SU-DHL-6 (cell line): ENCODE results near the gene MLLT10.

Experiments used
- H2AFZ ChIP-seq: fragments of 200-600 bp; sonication (generic); 2 replicates; pipeline ENCODE4 v1.6.1; 2014; ENCODE audit warnings: low read depth, mild to moderate bottlenecking, moderate library complexity, mixed read lengths, antibody characterized with exemption, low read length; ENCODE audit not compliant: severe bottlenecking
- H3F3A ChIP-seq: fragments of 200-600 bp; shearing (Covaris generic); 2 replicates; pipeline ENCODE4 v1.6.0; 2016; ENCODE audit warnings: antibody characterized with exemption, mild to moderate bottlenecking; ENCODE audit not compliant: insufficient read depth
- H3K27ac ChIP-seq: fragments of 200-600 bp; sonication (generic); 2 replicates; pipeline ENCODE4 v1.5.1; 2016; ENCODE audit warnings: low read depth, mild to moderate bottlenecking, low read length, moderate library complexity, mixed read lengths
- H3K27me3 ChIP-seq: fragments of 200-600 bp; sonication (generic), shearing (Covaris generic); 2 replicates; pipeline ENCODE4 v1.6.0; 2014; ENCODE audit warnings: mild to moderate bottlenecking, low read length
- H3K36me3 ChIP-seq: fragments of 200-600 bp; sonication (generic); 2 replicates; pipeline ENCODE4 v1.6.1; 2014; ENCODE audit warnings: mild to moderate bottlenecking, low read length, mixed read lengths
- H3K4me2 ChIP-seq: fragments of 300-600, 200-600 bp; shearing (Covaris generic), sonication (generic); 2 replicates; pipeline ENCODE4 v1.6.0; 2014; ENCODE audit warnings: low read length, low read depth, mild to moderate bottlenecking; ENCODE audit not compliant: poor library complexity, severe bottlenecking
- H3K4me3 ChIP-seq: fragments of 200-600 bp; sonication (generic); 2 replicates; pipeline ENCODE4 v1.5.1; 2014; ENCODE audit warnings: antibody characterized with exemption, low read length, mild to moderate bottlenecking, mixed read lengths; ENCODE audit not compliant: insufficient read depth, poor library complexity, severe bottlenecking
- H3K79me2 ChIP-seq: fragments of 200-600 bp; sonication (generic); 2 replicates; pipeline ENCODE4 v1.6.1; 2014; ENCODE audit warnings: mild to moderate bottlenecking, low read length, moderate library complexity; ENCODE audit not compliant: insufficient read depth
- H3K9ac ChIP-seq: fragments of 200-600 bp; sonication (generic); 2 replicates; pipeline ENCODE4 v1.7.0; 2014; ENCODE audit warnings: mild to moderate bottlenecking, low read length
- H3K9me2 ChIP-seq: fragments of 200-600 bp; sonication (generic); replicated peaks from 2 replicates; pipeline ENCODE4 v1.6.1; 2014; ENCODE audit warnings: low read length; ENCODE audit not compliant: insufficient read depth
- H3K9me3 ChIP-seq: fragments of 200-600 bp; sonication (generic); 2 replicates; pipeline ENCODE4 v1.6.1; 2014; ENCODE audit warnings: low read length, mixed read lengths; ENCODE audit not compliant: insufficient read depth
- H4K20me1 ChIP-seq: fragments of 200-600 bp; sonication (generic); 2 replicates; pipeline ENCODE4 v1.6.1; 2014; ENCODE audit warnings: low read depth, mild to moderate bottlenecking, antibody characterized with exemption, low read length, moderate library complexity, mixed read lengths
- EZH2phosphoT487 ChIP-seq: fragments of 200-600 bp; sonication (generic), shearing (Covaris generic); conservative IDR thresholded peaks from 2 replicates; pipeline ENCODE4 v1.6.1; 2018; ENCODE audit warnings: mild to moderate bottlenecking, antibody characterized with exemption, low read length, moderate library complexity, mixed read lengths
- TF ChIP-seq, protein P1 (sequence below): fragments of 200-600 bp; sonication (generic); IDR thresholded peaks from one replicate; pipeline ENCODE4 v1.5.1; 2017; ENCODE audit warnings: antibody characterized with exemption, mild to moderate bottlenecking, low read length, moderate library complexity; ENCODE audit not compliant: insufficient read depth, poor library complexity, severe bottlenecking

The MLLT10 gene

GRCh38 chr10:21661935-21662334 lies 127.9 kb downstream of the MLLT10 start:
- Histone ChIP-seq H3K9me2 (no peaks in the 10 kb centered on the region), H3F3A (peaks cover 8% of the 10 kb centered on the region; the same call in 1 of the 2 replicates), H3K4me2 (no peak overlapping the region), H3K9ac (no peak overlapping the region), H3K27ac (no peak overlapping the region), H3K79me2 (peaks cover 24% of the 10 kb centered on the region), H3K36me3 (peaks cover 3% of the 10 kb centered on the region; the same call in 1 of the 2 replicates), H2AFZ (no peak overlapping the region), H4K20me1 (0 out of 2 replicates have a peak, but pooled peaks cover 7% of the 10 kb centered on the region), H3K27me3 (no peaks in the 10 kb centered on the region), H3K4me3 (no peak overlapping the region), H3K9me3 (no peaks in the 10 kb centered on the region)
- TF ChIP-seq, protein P1, sequence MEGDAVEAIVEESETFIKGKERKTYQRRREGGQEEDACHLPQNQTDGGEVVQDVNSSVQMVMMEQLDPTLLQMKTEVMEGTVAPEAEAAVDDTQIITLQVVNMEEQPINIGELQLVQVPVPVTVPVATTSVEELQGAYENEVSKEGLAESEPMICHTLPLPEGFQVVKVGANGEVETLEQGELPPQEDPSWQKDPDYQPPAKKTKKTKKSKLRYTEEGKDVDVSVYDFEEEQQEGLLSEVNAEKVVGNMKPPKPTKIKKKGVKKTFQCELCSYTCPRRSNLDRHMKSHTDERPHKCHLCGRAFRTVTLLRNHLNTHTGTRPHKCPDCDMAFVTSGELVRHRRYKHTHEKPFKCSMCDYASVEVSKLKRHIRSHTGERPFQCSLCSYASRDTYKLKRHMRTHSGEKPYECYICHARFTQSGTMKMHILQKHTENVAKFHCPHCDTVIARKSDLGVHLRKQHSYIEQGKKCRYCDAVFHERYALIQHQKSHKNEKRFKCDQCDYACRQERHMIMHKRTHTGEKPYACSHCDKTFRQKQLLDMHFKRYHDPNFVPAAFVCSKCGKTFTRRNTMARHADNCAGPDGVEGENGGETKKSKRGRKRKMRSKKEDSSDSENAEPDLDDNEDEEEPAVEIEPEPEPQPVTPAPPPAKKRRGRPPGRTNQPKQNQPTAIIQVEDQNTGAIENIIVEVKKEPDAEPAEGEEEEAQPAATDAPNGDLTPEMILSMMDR, result no peak
- TF ChIP-seq EZH2phosphoT487, result no peak

- Histone ChIP-seq H4K20me1 (0 out of 2 replicates have a peak, but pooled peaks cover 7% of the 10 kb centered on the region), H3K4me2 (no peak overlapping the region), H3K79me2 (peaks cover 31% of the 10 kb centered on the region), H3F3A (peaks cover 5% of the 10 kb centered on the region; the same call in 1 of the 2 replicates), H3K27me3 (no peaks in the 10 kb centered on the region), H3K27ac (no peak overlapping the region), H3K36me3 (peaks cover 3% of the 10 kb centered on the region; the same call in 1 of the 2 replicates), H2AFZ (no peak overlapping the region), H3K9me2 (no peaks in the 10 kb centered on the region), H3K9me3 (no peaks in the 10 kb centered on the region), H3K9ac (no peak overlapping the region), H3K4me3 (no peak overlapping the region)
- TF ChIP-seq EZH2phosphoT487, result no peak
- TF ChIP-seq, protein P1, result no peak
Measured at GRCh38 chr10:21662635-21663034, 128.6 kb downstream of the MLLT10 start.

GRCh38 chr10:21668831-21669230 lies 134.8 kb downstream of the MLLT10 start:
- no peaks in the 10 kb centered on the region for H3K9me2 ChIP-seq
- no peak overlapping the region for H3K27ac ChIP-seq
- H3K79me2 ChIP-seq, result peaks cover 33% of the 10 kb centered on the region
- H4K20me1 ChIP-seq, result no peaks in the 10 kb centered on the region
- H3K9me3 ChIP-seq, result no peaks in the 10 kb centered on the region
- no peaks in the 10 kb centered on the region for H3K27me3 ChIP-seq
- no peak overlapping the region for H3K4me3 ChIP-seq
- no peak overlapping the region for H3K4me2 ChIP-seq
- no peak for TF ChIP-seq EZH2phosphoT487
- TF ChIP-seq, protein P1, result no peak
- no peak overlapping the region for H2AFZ ChIP-seq
- H3K36me3 ChIP-seq, result 0 out of 2 replicates have a peak, but pooled peaks cover 3% of the 10 kb centered on the region
- peaks cover 4% of the 10 kb centered on the region; the same call in 1 of the 2 replicates for H3F3A ChIP-seq
- no peak overlapping the region for H3K9ac ChIP-seq
